K562 (cell line): ENCODE results near the gene SLC2A8. TPM values are rescaled to one million over a fixed set of nuclear protein-coding genes. Genes with fewer than 3 reads are reported as not detected.

Experiments used
- BHLHE40 ChIP-seq: IDR thresholded peaks from 2 replicates; pipeline ENCODE4 v1.6.1; 2011; ENCODE audit warnings: low read length, improper control_type of control experiment
- BRD9 ChIP-seq: fragments of 450-650 bp; IDR thresholded peaks from 2 replicates; pipeline ENCODE4 v1.6.1; 2018; ENCODE audit warnings: low read depth; ENCODE audit not compliant: partially characterized antibody
- CEBPG ChIP-seq, 3 experiments: fragments of 200-800 bp in 1 of 3; sonication (Bioruptor generic) in 1 of 3; sonication (generic) in 1 of 3; formaldehyde crosslinking in 1 of 3; IDR thresholded peaks in 2 of 3; conservative IDR thresholded peaks in 1 of 3; 2 replicates each; pipeline versions ENCODE4 v1.6.1 to v1.8.0; 2016 to 2022; ENCODE audit warnings: missing compliant biosample characterization in 2 of 3, missing genetic modification characterization in 2 of 3, mild to moderate bottlenecking in 1 of 3, missing genetic modification reagents in 1 of 3
- E2F3 ChIP-seq: fragments of 250-450 bp; sonication (Bioruptor Pico); IDR thresholded peaks from 2 replicates; pipeline ENCODE4 v1.4.0; 2020; ENCODE audit warnings: mild to moderate bottlenecking
- ELF2 ChIP-seq: fragments of 250-450 bp; sonication (Bioruptor Pico); IDR thresholded peaks from 2 replicates; pipeline ENCODE4 v1.5.0; 2021; ENCODE audit warnings: mild to moderate bottlenecking
- HNRNPL ChIP-seq: fragments of 200-400 bp; formaldehyde crosslinking; IDR thresholded peaks from 2 replicates; pipeline ENCODE4 v1.6.1; 2017; ENCODE audit warnings: low read depth, mild to moderate bottlenecking, low read length
- MCM2 ChIP-seq: fragments of 450-650 bp; IDR thresholded peaks from 2 replicates; pipeline ENCODE4 v1.6.1; 2017; ENCODE audit warnings: low read depth, mild to moderate bottlenecking
- NFYB ChIP-seq: IDR thresholded peaks from 2 replicates; pipeline ENCODE4 v1.6.1; 2011; ENCODE audit warnings: mild to moderate bottlenecking, moderate library complexity; ENCODE audit not compliant: insufficient read length; ENCODE audit errors: extremely low read depth
- NONO ChIP-seq, 2 experiments: fragments of 200-400 bp in 1 of 2; fragments of 450-650 bp in 1 of 2; formaldehyde crosslinking in 1 of 2; IDR thresholded peaks; 2 replicates each; pipeline ENCODE4 v1.6.1; 2017; ENCODE audit warnings: low read depth in 2 of 2, mild to moderate bottlenecking in 2 of 2, moderate library complexity in 2 of 2, low read length in 1 of 2
- POLR3G ChIP-seq: IDR thresholded peaks from 2 replicates; pipeline ENCODE4 v1.6.1; 2011; ENCODE audit not compliant: insufficient read length, insufficient replicate concordance; ENCODE audit errors: extremely low read depth
- RBBP5 ChIP-seq: fragments of 200-600 bp; sonication (generic); IDR thresholded peaks from 2 replicates; pipeline ENCODE4 v1.6.1; 2012; ENCODE audit warnings: borderline replicate concordance, mild to moderate bottlenecking, low read length, control low read depth, inconsistent platforms; ENCODE audit not compliant: insufficient read depth, poor library complexity, severe bottlenecking
- SIX5 ChIP-seq, 2 experiments: IDR thresholded peaks; 2 replicates each; pipeline ENCODE4 v1.6.1; 2011; ENCODE audit warnings: low read length in 2 of 2, borderline replicate concordance in 1 of 2, low read depth in 1 of 2, mild to moderate bottlenecking in 1 of 2, moderate library complexity in 1 of 2; ENCODE audit not compliant: insufficient read depth in 1 of 2
- SRSF7 ChIP-seq: fragments of 200-400 bp; formaldehyde crosslinking; optimal IDR thresholded peaks from 2 replicates; pipeline ENCODE3; 2017; ENCODE audit warnings: mild to moderate bottlenecking, low read depth, low read length
- TAL1 ChIP-seq: fragments of 450-650 bp; IDR thresholded peaks from 2 replicates; pipeline ENCODE4 v1.6.1; 2016; ENCODE audit warnings: mild to moderate bottlenecking
- THRA ChIP-seq: fragments of 450-650 bp; IDR thresholded peaks from 2 replicates; pipeline ENCODE4 v1.6.1; 2017; ENCODE audit warnings: mild to moderate bottlenecking, moderate library complexity
- ZBTB49 ChIP-seq: sonication (generic); formaldehyde crosslinking; IDR thresholded peaks from 2 replicates; pipeline ENCODE4 v1.8.0; 2022; ENCODE audit warnings: missing genetic modification reagents, mild to moderate bottlenecking, borderline replicate concordance
- ZNF384 ChIP-seq: IDR thresholded peaks from 2 replicates; pipeline ENCODE4 v1.6.1; 2012; ENCODE audit warnings: low read depth, low read length, improper control_type of control experiment
- ZNF395 ChIP-seq: fragments of 200-800 bp; sonication (Bioruptor generic); IDR thresholded peaks from 2 replicates; pipeline ENCODE4 v1.6.1; 2017; ENCODE audit warnings: missing genetic modification characterization, missing compliant biosample characterization
- ZNF696 ChIP-seq: fragments of 250-450 bp; sonication (Bioruptor Pico); conservative IDR thresholded peaks from 2 replicates; pipeline ENCODE4 v1.4.0; 2020; ENCODE audit warnings: mild to moderate bottlenecking, moderate library complexity
- polyA plus RNA-seq, 8 experiments: library from polyadenylated mRNA; depleted of rRNA in 4 of 8; stranded (reverse) in 5 of 8; unstranded in 3 of 8; fragments of >200 nt; fragmentation: Nextera tagmentation in 2 of 8; fragmentation: Illumina TruSeq in 1 of 8; extraction: Ambion mirVana in 2 of 8; extraction: Trizol in 1 of 8; gene quantifications; 2 replicates each; pipeline versions ENCODE4 v1.2.1 to v1.2.3, GENCODE V29; 2011 to 2014; ENCODE audit warnings: inconsistent platforms in 1 of 8, missing spikeins in 1 of 8
- total RNA-seq, 7 experiments: library from RNA; depleted of rRNA in 6 of 7; stranded (reverse); fragments of >200 nt in 6 of 7; fragmentation: Illumina TruSeq in 2 of 7; extraction: Trizol in 2 of 7; gene quantifications; 2 replicates each; pipeline versions ENCODE4 v1.2.1 to v1.2.3, GENCODE V29; 2011 to 2021; ENCODE audit warnings: low replicate concordance in 1 of 7
- TF ChIP-seq, protein P1 (sequence below): fragments of 250-450 bp; sonication (Bioruptor Pico); IDR thresholded peaks from 2 replicates; pipeline ENCODE4 v1.4.0; 2020; ENCODE audit warnings: mild to moderate bottlenecking

Gene SLC2A8
- total and polyA plus RNA-seq, 9 of the 15 experiments (the other 6 are each of a cell fraction or from before 2014, with no cell fraction given), result 0.13 to 12.9 (median 5.2) TPM

GRCh38 chr9:127388037-127388855 is 8.7 kb upstream of the SLC2A8 start (continued):
- no peak for TF ChIP-seq ELF2 (CRISPR knock-in tag)
- no peak for TF ChIP-seq RBBP5
- TF ChIP-seq E2F3 (CRISPR knock-in tag), result no peak
- TF ChIP-seq ZNF395 (CRISPR knock-in tag), result no peak
- TF ChIP-seq POLR3G, result no peak
- no peak for TF ChIP-seq ZNF696 (CRISPR knock-in tag)
- TF ChIP-seq BHLHE40, result peak; percentile 76
- no peak for TF ChIP-seq MCM2
- no peak for TF ChIP-seq ZBTB49 (CRISPR knock-in tag)
- no peak for TF ChIP-seq NFYB
- TF ChIP-seq ZNF384, result 0 out of 2 replicates have a peak, but pooled peaks have one; percentile 32
- TF ChIP-seq NONO (IDR thresholded peaks at IDR 0.05; ENCODE audit: low read depth in 2 of 2, low read length in 1 of 2), result no peak
- no peak for TF ChIP-seq SRSF7
- TF ChIP-seq THRA, result no peak
- TF ChIP-seq CEBPG (CRISPR knock-in tag; IDR thresholded peaks at IDR 0.05), result peak; percentile 82
- TF ChIP-seq CEBPG (tag; conservative IDR thresholded peaks at IDR 0.05 in 1 of 2, IDR thresholded peaks at IDR 0.05 in 1 of 2), result peak; percentile 91
- TF ChIP-seq SIX5 (IDR thresholded peaks at IDR 0.05; ENCODE audit: borderline replicate concordance in 1 of 2, insufficient read depth in 1 of 2, low read depth in 1 of 2, low read length in 2 of 2), result no peak
- no peak for TF ChIP-seq TAL1
- TF ChIP-seq, protein P1, sequence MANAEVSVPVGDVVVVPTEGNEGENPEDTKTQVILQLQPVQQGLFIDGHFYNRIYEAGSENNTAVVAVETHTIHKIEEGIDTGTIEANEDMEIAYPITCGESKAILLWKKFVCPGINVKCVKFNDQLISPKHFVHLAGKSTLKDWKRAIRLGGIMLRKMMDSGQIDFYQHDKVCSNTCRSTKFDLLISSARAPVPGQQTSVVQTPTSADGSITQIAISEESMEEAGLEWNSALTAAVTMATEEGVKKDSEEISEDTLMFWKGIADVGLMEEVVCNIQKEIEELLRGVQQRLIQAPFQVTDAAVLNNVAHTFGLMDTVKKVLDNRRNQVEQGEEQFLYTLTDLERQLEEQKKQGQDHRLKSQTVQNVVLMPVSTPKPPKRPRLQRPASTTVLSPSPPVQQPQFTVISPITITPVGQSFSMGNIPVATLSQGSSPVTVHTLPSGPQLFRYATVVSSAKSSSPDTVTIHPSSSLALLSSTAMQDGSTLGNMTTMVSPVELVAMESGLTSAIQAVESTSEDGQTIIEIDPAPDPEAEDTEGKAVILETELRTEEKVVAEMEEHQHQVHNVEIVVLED (CRISPR knock-in tag), result no peak
- no peak for TF ChIP-seq HNRNPL
- no peak for TF ChIP-seq BRD9
